HCT116 (cell line): ENCODE data around the gene SDF2L1. TPM values are rescaled to one million over a fixed set of nuclear protein-coding genes. Genes with fewer than 3 reads are reported as not detected.
A peak's percentile ranks its signal among the peaks of the same experiment; 100 is the strongest.

Experiments used
- ATAC-seq: fragments of 200-7000 bp; cut with Tn5 transposase; 2 replicates; pipeline ENCODE4 v1.9.1; 2020; ENCODE audit warnings: mild to moderate bottlenecking, moderate library complexity
- BruUV-seq: library from RNA; stranded (reverse); fragments of 400-500 nt; replicated peaks from 2 replicates; lab custom pipeline; 2021; lab: Mats Ljungman, UMichigan
- CTCF ChIA-PET: fragments of 300-600 bp; sonication (Branson Sonifier 250); formaldehyde crosslinking; loops from one replicate; lab custom pipeline; 2021; ENCODE audit warnings: antibody characterized with exemption; lab: Charles Lee
- POLR2A ChIA-PET: fragments of 300-600, 350-600 bp; sonication (Branson Sonifier 250); formaldehyde crosslinking; loops from one replicate; lab custom pipeline; 2021; ENCODE audit warnings: antibody characterized with exemption; lab: Charles Lee
- RAD21 ChIA-PET, 2 experiments: fragments of 300-600 bp; sonication (Branson Sonifier 250); formaldehyde crosslinking; loops; one replicate each; lab custom pipeline; 2023; ENCODE audit warnings: low total read pairs in 2 of 2; ENCODE audit not compliant: uncharacterized antibody in 2 of 2, unreplicated experiment in 2 of 2, low non-redundant PET in 1 of 2; lab: Charles Lee
- DNase-seq: peaks from one replicate; pipeline ENCODE4 v3.0.0-alpha.2; 2010; ENCODE audit warnings: low read depth, low spot score
- H2AFZ ChIP-seq: fragments of 200-600 bp; shearing (Covaris generic), sonication (generic); 2 replicates; pipeline ENCODE4 v1.6.1; 2017; ENCODE audit warnings: low read depth, mixed run types, mixed read lengths, antibody characterized with exemption, low read length; ENCODE audit not compliant: poor library complexity, severe bottlenecking
- H3K27ac ChIP-seq: 2 replicates; pipeline ENCODE4 v1.5.1; 2012; ENCODE audit warnings: low read depth, low read length
- H3K27me3 ChIP-seq: fragments of 200-600 bp; sonication (generic); 2 replicates; pipeline ENCODE4 v1.6.1; 2016; ENCODE audit warnings: mixed run types, low read length, mixed read lengths; ENCODE audit not compliant: insufficient read depth
- H3K36me3 ChIP-seq, 2 experiments: fragments of 200-500 bp in 1 of 2; fragments of 200-600 bp in 1 of 2; sonication (Bioruptor generic) in 1 of 2; sonication (generic) in 1 of 2; 2 replicates each; pipeline versions ENCODE4 v1.5.1 to v1.6.1; 2014 to 2016; ENCODE audit warnings: low read length in 2 of 2, inconsistent platforms in 1 of 2, mixed read lengths in 1 of 2, mixed run types in 1 of 2; ENCODE audit not compliant: insufficient read depth in 2 of 2, control insufficient read depth in 1 of 2
- H3K4me1 ChIP-seq, 2 experiments: fragments of 200-600 bp in 1 of 2; sonication (generic) in 1 of 2; 2 replicates each; pipeline versions ENCODE4 v1.5.1 to v1.6.1; 2012 to 2017; ENCODE audit warnings: low read length in 2 of 2, inconsistent platforms in 1 of 2, mild to moderate bottlenecking in 1 of 2, mixed read lengths in 1 of 2, mixed run types in 1 of 2, moderate library complexity in 1 of 2; ENCODE audit not compliant: insufficient read depth in 2 of 2, control insufficient read depth in 1 of 2
- H3K4me2 ChIP-seq: fragments of 200-600 bp; sonication (generic); 2 replicates; pipeline ENCODE4 v1.6.1; 2017; ENCODE audit warnings: mixed run types, low read length, mixed read lengths
- H3K4me3 ChIP-seq, 2 experiments: fragments of 200-600 bp in 1 of 2; sonication (generic) in 1 of 2; replicated peaks in 1 of 2; 2 replicates each; pipeline ENCODE4 v1.5.1; 2011 to 2016; ENCODE audit warnings: low read length in 2 of 2, control low read depth in 1 of 2, low read depth in 1 of 2, mild to moderate bottlenecking in 1 of 2, mixed read lengths in 1 of 2, mixed run types in 1 of 2
- H3K79me2 ChIP-seq: fragments of 200-600 bp; sonication (generic); 2 replicates; pipeline ENCODE4 v1.6.1; 2017; ENCODE audit warnings: mild to moderate bottlenecking, mixed run types, low read length, moderate library complexity, mixed read lengths; ENCODE audit not compliant: insufficient read depth
- H3K9ac ChIP-seq: fragments of 200-600 bp; sonication (generic); 2 replicates; pipeline ENCODE4 v1.6.1; 2016; ENCODE audit warnings: low read length, mixed read lengths
- H3K9me2 ChIP-seq: fragments of 200-600 bp; sonication (generic), shearing (Covaris generic); 2 replicates; pipeline ENCODE4 v1.6.1; 2017; ENCODE audit warnings: mixed run types, mild to moderate bottlenecking, moderate library complexity; ENCODE audit not compliant: insufficient read depth
- H3K9me3 ChIP-seq, 2 experiments: fragments of 200-500 bp in 1 of 2; fragments of 200-600 bp in 1 of 2; sonication (Bioruptor generic) in 1 of 2; sonication (generic) in 1 of 2; 2 replicates each; pipeline ENCODE4 v1.6.1; 2014 to 2017; ENCODE audit warnings: low read length in 2 of 2, mixed read lengths in 2 of 2, inconsistent platforms in 1 of 2, low read depth in 1 of 2, mild to moderate bottlenecking in 1 of 2, mixed run types in 1 of 2, moderate library complexity in 1 of 2; ENCODE audit not compliant: control insufficient read depth in 1 of 2, insufficient read depth in 1 of 2
- H4K20me1 ChIP-seq: fragments of 200-600 bp; sonication (generic), shearing (Covaris generic); 2 replicates; pipeline ENCODE4 v1.6.1; 2017; ENCODE audit warnings: mixed run types, mild to moderate bottlenecking, moderate library complexity; ENCODE audit not compliant: insufficient read depth
- CTCF ChIP-seq, 3 experiments: fragments of 200-600 bp in 1 of 3; sonication (generic) in 1 of 3; IDR thresholded peaks in 2 of 3; conservative IDR thresholded peaks in 1 of 3; 2 replicates each; pipeline ENCODE4 v1.5.1; 2012 to 2017; ENCODE audit warnings: low read depth in 2 of 3, low read length in 2 of 3, antibody characterized with exemption in 1 of 3, borderline replicate concordance in 1 of 3, control low read depth in 1 of 3, mild to moderate bottlenecking in 1 of 3, mixed read lengths in 1 of 3, mixed run types in 1 of 3, moderate library complexity in 1 of 3; ENCODE audit not compliant: insufficient read depth in 1 of 3
- EGR1 ChIP-seq: IDR thresholded peaks from 2 replicates; pipeline ENCODE4 v1.6.1; 2012; ENCODE audit warnings: low read depth
- ELF1 ChIP-seq: IDR thresholded peaks from 2 replicates; pipeline ENCODE4 v1.6.1; 2012; ENCODE audit warnings: low read depth, borderline replicate concordance
- EZH2 ChIP-seq: fragments of 200-600 bp; sonication (generic); IDR thresholded peaks from 2 replicates; pipeline ENCODE4 v1.6.1; 2017; ENCODE audit warnings: antibody characterized with exemption, mixed run types
- EZH2phosphoT487 ChIP-seq: fragments of 200-600 bp; IDR thresholded peaks from 2 replicates; pipeline ENCODE4 v1.6.1; 2018; ENCODE audit warnings: antibody characterized with exemption, borderline replicate concordance
- FOSL1 ChIP-seq: IDR thresholded peaks from 2 replicates; pipeline ENCODE4 v1.6.1; 2012; ENCODE audit warnings: low read depth
- POLR2A ChIP-seq: IDR thresholded peaks from 2 replicates; pipeline ENCODE4 v1.7.0; 2011; ENCODE audit warnings: borderline replicate concordance; ENCODE audit not compliant: insufficient read depth, insufficient read length; ENCODE audit errors: extremely low read depth
- RAD21 ChIP-seq: IDR thresholded peaks from 2 replicates; pipeline ENCODE4 v1.6.1; 2012; ENCODE audit warnings: low read depth, mild to moderate bottlenecking
- SP1 ChIP-seq: IDR thresholded peaks from 2 replicates; pipeline ENCODE4 v1.6.1; 2012; ENCODE audit warnings: low read depth
- intact Hi-C: fragments of 100-400 bp; cut with micrococcal nuclease; formaldehyde crosslinking; loops from 2 replicates; pipeline ENCODE4 v1.10.0; 2022
- total RNA-seq: library from RNA; stranded (reverse); gene quantifications from one replicate; pipeline ENCODE4 v1.2.1, GENCODE V29; 2021; ENCODE audit not compliant: unreplicated experiment

SDF2L1 gene
- total RNA-seq, 1 experiment from 2014 or later = 86.2 TPM

GRCh38 chr22:21593406-21594232 is 48.5 kb upstream of the SDF2L1 start:
- Histone ChIP-seq H3K27ac (no peak overlapping the region), H3K27me3 (no peaks in the 10 kb centered on the region), H3K9ac (no peak overlapping the region), H2AFZ (no peak overlapping the region), H3K9me2 (no peaks in the 10 kb centered on the region), H3K4me2 (no peak overlapping the region), H3K79me2 (peaks cover 100% of the 10 kb centered on the region), H3K36me3 (peaks cover 11 to 36% of the 10 kb centered on the region in 2 experiments), H3K4me3 (no peak overlapping the region), H4K20me1 (peaks cover 24% of the 10 kb centered on the region; the same call in 1 of the 2 replicates), H3K4me1 (no peaks in the 10 kb centered on the region), H3K9me3 (no peaks in the 10 kb centered on the region)
- TF ChIP-seq ELF1 (no peak), EZH2phosphoT487 (no peak), EGR1 (no peak), CTCF (IDR thresholded peaks at IDR 0.05 in 2 of 3, conservative IDR thresholded peaks at IDR 0.05 in 1 of 3; ENCODE audit: borderline replicate concordance in 1 of 3, insufficient read depth in 1 of 3, low read depth in 2 of 3, low read length in 2 of 3) (peak; percentile 11 to 65 (median 60); a peak in 4 of 6 replicates), EZH2 (no peak), POLR2A (no peak), SP1 (no peak), FOSL1 (no peak), RAD21 (peak; percentile 13; the same call in 1 of the 2 replicates)
- CTCF ChIA-PET = interaction anchor here (1.3 to 1.8 kb wide), 2 partner anchors 49 to 53 kb away, joined by 6 to 16 read pairs; partner anchors contain the start of gene SDF2L1
- POLR2A ChIA-PET = interaction anchor here (1.0 to 1.5 kb wide), 2 partner anchors 35 to 49 kb away, joined by 3 to 4 read pairs; partner anchors contain the start of gene SDF2L1
- no peak for DNase-seq
- RAD21 ChIA-PET = no interaction called here
- intact Hi-C loops = no loop called here
- BruUV-seq = no TSS peak
- ATAC-seq = peak; percentile 90
